ENCODE measurements around the gene TMEM145.
A peak's percentile ranks its signal among the peaks of the same experiment; 100 is the strongest.

Gene TMEM145

DNA sequence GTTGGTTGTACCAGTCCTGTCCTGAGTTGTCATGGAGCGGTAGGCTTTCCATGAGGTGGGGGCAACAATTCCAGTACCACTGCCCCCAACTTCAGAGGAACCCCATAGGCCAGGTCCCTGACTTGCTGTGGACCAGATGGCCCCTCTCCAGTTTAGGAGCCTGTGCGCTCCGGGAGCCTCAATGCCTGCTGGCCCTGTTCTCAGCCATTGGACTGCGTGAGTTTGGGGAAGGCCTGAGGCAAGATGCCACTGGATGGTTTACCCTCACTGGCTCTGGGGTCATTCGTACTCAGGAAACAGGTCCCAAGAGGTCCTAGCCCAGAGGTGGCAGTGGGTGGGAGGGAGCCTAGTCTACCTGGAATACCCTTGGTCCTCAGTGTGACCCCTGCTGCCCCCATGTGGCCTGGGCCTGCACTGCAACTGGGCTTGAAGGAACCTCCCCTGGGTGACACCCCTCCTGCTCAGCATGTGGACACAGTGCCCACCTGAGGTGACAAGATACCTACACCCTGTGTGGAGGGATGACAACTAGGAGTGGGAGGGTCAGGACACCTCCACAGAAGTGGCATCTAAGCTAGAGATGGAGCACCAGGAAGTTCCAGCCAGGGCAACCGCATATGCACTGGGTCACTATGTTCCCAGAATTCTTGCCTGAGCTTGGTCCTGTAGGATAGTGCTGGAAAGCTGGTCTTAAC lies 17.1 kb upstream of the TMEM145 start:
- Histone ChIP-seq H3K27me3 (ENCODE audit: insufficient read depth, low read length, poor library complexity, severe bottlenecking) (no peaks in the 10 kb centered on the region), H3K9me3 (ENCODE audit: insufficient read depth, low read depth, low read length) (no peaks in the 10 kb centered on the region), H3K4me2 (ENCODE audit: low read depth, low read length, poor library complexity, severe bottlenecking) (no peak overlapping the region), H2AFZ (ENCODE audit: low read length) (no peak overlapping the region), H3K9ac (ENCODE audit: low read depth, low read length, poor library complexity, severe bottlenecking) (no peak overlapping the region), H3K4me1 (ENCODE audit: insufficient read depth, low read length, poor library complexity, severe bottlenecking) (peaks cover 3% of the 10 kb centered on the region), H3K36me3 (ENCODE audit: insufficient read depth, low read length) (peaks cover 26% of the 10 kb centered on the region; the same call in 1 of the 2 replicates), H3K4me3 (ENCODE audit: low read length, poor library complexity, severe bottlenecking) (no peak overlapping the region), H3F3A (ENCODE audit: low read depth) (no peaks in the 10 kb centered on the region), H3K9me2 (replicated peaks; ENCODE audit: low read depth, low read length) (no peaks in the 10 kb centered on the region), H3K79me2 (ENCODE audit: insufficient read depth, low read length) (peaks cover 10% of the 10 kb centered on the region), H4K20me1 (ENCODE audit: insufficient read depth, low read length, poor library complexity, severe bottlenecking) (no peaks in the 10 kb centered on the region)
- TF ChIP-seq, protein P1, sequence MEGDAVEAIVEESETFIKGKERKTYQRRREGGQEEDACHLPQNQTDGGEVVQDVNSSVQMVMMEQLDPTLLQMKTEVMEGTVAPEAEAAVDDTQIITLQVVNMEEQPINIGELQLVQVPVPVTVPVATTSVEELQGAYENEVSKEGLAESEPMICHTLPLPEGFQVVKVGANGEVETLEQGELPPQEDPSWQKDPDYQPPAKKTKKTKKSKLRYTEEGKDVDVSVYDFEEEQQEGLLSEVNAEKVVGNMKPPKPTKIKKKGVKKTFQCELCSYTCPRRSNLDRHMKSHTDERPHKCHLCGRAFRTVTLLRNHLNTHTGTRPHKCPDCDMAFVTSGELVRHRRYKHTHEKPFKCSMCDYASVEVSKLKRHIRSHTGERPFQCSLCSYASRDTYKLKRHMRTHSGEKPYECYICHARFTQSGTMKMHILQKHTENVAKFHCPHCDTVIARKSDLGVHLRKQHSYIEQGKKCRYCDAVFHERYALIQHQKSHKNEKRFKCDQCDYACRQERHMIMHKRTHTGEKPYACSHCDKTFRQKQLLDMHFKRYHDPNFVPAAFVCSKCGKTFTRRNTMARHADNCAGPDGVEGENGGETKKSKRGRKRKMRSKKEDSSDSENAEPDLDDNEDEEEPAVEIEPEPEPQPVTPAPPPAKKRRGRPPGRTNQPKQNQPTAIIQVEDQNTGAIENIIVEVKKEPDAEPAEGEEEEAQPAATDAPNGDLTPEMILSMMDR (conservative IDR thresholded peaks at IDR 0.05; ENCODE audit: low read length): peak; percentile 96
- TF ChIP-seq EZH2phosphoT487 (IDR thresholded peaks at IDR 0.05; ENCODE audit: borderline replicate concordance): no peak

DNA sequence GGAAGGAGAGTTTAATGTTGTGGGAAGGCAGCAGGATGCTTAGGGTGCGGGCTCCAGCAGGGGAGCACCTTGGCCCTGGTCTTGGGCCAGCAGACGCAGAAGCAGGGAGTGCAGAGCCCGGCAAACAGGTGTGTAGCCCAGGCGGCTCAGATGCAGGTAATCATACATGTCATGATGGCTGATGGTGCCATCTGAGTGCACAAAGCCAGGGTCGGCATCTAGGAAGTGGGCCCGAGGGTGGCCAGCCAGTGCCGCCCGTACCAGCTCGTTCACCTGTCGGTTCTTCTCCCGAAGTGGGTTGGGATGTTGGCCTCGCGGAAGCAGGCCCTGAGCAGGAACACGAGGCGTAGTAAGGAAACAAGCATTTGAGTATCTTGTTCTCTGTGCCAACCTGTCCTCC lies 16.1 kb upstream of the TMEM145 start:
- Histone ChIP-seq H3K27me3 (ENCODE audit: insufficient read depth, low read length, poor library complexity, severe bottlenecking) (no peaks in the 10 kb centered on the region), H2AFZ (ENCODE audit: low read length) (no peak overlapping the region), H3K79me2 (ENCODE audit: insufficient read depth, low read length) (peaks cover 20% of the 10 kb centered on the region), H3K4me1 (ENCODE audit: insufficient read depth, low read length, poor library complexity, severe bottlenecking) (peaks cover 11% of the 10 kb centered on the region), H3K9me3 (ENCODE audit: insufficient read depth, low read depth, low read length) (no peaks in the 10 kb centered on the region), H3K9ac (ENCODE audit: low read depth, low read length, poor library complexity, severe bottlenecking) (no peak overlapping the region), H3K9me2 (replicated peaks; ENCODE audit: low read depth, low read length) (no peaks in the 10 kb centered on the region), H3K36me3 (ENCODE audit: insufficient read depth, low read length) (peaks cover 21% of the 10 kb centered on the region; the same call in 1 of the 2 replicates), H3K4me2 (ENCODE audit: low read depth, low read length, poor library complexity, severe bottlenecking) (no peak overlapping the region), H3F3A (ENCODE audit: low read depth) (no peaks in the 10 kb centered on the region), H3K4me3 (ENCODE audit: low read length, poor library complexity, severe bottlenecking) (no peak overlapping the region), H4K20me1 (ENCODE audit: insufficient read depth, low read length, poor library complexity, severe bottlenecking) (no peaks in the 10 kb centered on the region)
- no peak for TF ChIP-seq EZH2phosphoT487 (IDR thresholded peaks at IDR 0.05; ENCODE audit: borderline replicate concordance)
- TF ChIP-seq, protein P1 (conservative IDR thresholded peaks at IDR 0.05; ENCODE audit: low read length): no peak

DNA sequence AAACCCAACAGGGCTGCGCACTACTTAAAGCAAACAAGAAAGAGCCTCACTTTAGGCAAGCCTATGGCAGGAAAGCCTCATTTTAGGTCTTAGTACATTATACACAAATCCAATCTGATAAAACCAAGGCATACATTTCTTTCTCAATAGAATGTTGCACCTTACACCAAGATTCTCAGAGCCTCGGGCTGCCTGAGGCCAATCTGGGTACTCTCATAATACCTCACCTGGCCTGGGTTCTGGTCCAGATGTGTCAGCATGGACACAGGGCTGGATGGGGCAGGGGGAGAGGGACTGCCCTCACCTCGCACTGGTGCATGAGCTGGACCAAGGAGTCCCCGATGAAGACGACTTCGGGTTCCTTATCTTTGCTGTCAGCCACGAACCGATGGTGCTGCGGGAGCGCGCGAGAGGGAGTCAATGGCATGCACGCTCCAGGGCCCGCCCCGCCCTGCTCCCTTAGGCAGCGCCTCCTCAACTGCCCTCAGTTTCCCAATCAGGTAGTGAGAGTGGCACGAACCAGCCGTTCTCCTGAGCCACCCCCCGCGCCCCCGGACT lies 11.4 kb upstream of the TMEM145 start, which contains the start of gene PRR19:
Gene PRR19 (plus strand): TSS at position 487 of the 558 bp plus-strand sequence. CDS start 7,453 bp downstream, outside the sequence.
- H2AFZ ChIP-seq (ENCODE audit: low read length): peak within 1 kb of the TSS; percentile 88
- no peaks in the 10 kb centered on the region; the same call in 1 of the 2 replicates for H3K36me3 ChIP-seq (ENCODE audit: insufficient read depth, low read length)
- no peaks in the 10 kb centered on the region for H3K9me2 ChIP-seq (replicated peaks; ENCODE audit: low read depth, low read length)
- peak within 1 kb of the TSS; percentile 87 for H3K9ac ChIP-seq (ENCODE audit: low read depth, low read length, poor library complexity, severe bottlenecking)
- TF ChIP-seq EZH2phosphoT487 (IDR thresholded peaks at IDR 0.05; ENCODE audit: borderline replicate concordance): no peak
- TF ChIP-seq, protein P1 (conservative IDR thresholded peaks at IDR 0.05; ENCODE audit: low read length): no peak
- no peaks in the 10 kb centered on the region for H3K9me3 ChIP-seq (ENCODE audit: insufficient read depth, low read depth, low read length)
- H3K4me1 ChIP-seq (ENCODE audit: insufficient read depth, low read length, poor library complexity, severe bottlenecking): peaks cover 21% of the 10 kb centered on the region
- H3K27me3 ChIP-seq (ENCODE audit: insufficient read depth, low read length, poor library complexity, severe bottlenecking): no peaks in the 10 kb centered on the region
- H3K79me2 ChIP-seq (ENCODE audit: insufficient read depth, low read length): peaks cover 23% of the 10 kb centered on the region
- H3K4me2 ChIP-seq (ENCODE audit: low read depth, low read length, poor library complexity, severe bottlenecking): peak within 1 kb of the TSS; percentile 95
- peak within 1 kb of the TSS; percentile 79 for H3K4me3 ChIP-seq (ENCODE audit: low read length, poor library complexity, severe bottlenecking)
- no peaks in the 10 kb centered on the region for H4K20me1 ChIP-seq (ENCODE audit: insufficient read depth, low read length, poor library complexity, severe bottlenecking)
- H3F3A ChIP-seq (ENCODE audit: low read depth): no peaks in the 10 kb centered on the region

Data from Loucy (cell line).